ENCODE measurements around the gene PITPNC1. TPM values are rescaled to one million over a fixed set of nuclear protein-coding genes. Genes with fewer than 3 reads are reported as not detected.
A peak's percentile ranks its signal among the peaks of the same experiment; 100 is the strongest.

Gene PITPNC1
- 142 TPM for polyA plus RNA-seq (2012; ENCODE audit: insufficient read length, low read depth)

DNA sequence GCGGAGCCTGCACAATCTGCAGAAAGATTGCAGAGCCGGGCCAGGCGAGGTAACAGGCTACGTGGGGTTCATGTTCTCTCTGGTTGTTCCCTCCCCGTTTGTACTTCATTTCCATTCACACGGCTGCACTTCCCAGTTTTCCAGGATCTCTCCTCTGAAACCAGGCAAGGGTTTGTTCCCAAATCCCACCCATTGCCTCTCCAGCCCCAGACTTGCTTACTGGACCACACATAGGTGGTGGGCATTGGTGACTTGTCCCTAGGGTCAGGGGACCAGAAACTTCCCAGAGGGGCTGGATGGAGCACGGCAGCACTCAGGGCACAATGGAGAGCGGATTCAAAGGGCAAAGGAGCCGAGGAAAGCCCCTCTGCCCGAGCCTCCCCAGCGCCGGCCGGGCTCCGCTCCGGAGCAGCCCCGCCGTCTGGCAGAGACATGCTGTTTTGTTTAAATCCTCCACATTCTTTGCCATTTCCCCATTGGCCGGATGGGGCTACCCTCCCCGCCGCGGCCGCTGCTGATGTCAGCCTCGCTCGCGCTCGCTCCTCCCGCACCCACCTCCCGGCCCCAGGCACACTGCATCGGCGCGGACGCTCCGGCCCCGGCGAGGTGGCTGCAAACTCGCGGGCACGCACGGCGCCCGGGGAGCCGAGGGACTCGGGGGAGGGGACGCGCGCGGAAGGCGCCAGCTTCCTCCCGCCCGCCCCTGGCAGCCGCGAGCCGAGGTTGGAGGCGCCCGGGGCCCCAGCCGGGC, at the start of gene PITPNC1:
Gene PITPNC1, plus strand, starts transcription at position 545 of the 751 bp plus-strand sequence.
- peak; percentile 72 for TF ChIP-seq POLR2AphosphoS5 (IDR thresholded peaks at IDR 0.05; ENCODE audit: low read depth, low read length)
- no peak for TF ChIP-seq REST (IDR thresholded peaks at IDR 0.05; ENCODE audit: insufficient read depth in 1 of 2, low read depth in 2 of 2, low read length in 2 of 2)
- TF ChIP-seq FOXP2 (optimal IDR thresholded peaks at IDR 0.05; ENCODE audit: borderline replicate concordance, extremely low read depth, extremely low read length, insufficient read depth): peak; percentile 72
- peak; percentile 74; the same call in 1 of the 2 replicates for TF ChIP-seq TAF1 (IDR thresholded peaks at IDR 0.05; ENCODE audit: borderline replicate concordance, insufficient read depth, low read length)
- TF ChIP-seq SIN3A (IDR thresholded peaks at IDR 0.05; ENCODE audit: borderline replicate concordance, insufficient read depth, low read length): peak; percentile 66; the same call in 1 of the 2 replicates

DNA sequence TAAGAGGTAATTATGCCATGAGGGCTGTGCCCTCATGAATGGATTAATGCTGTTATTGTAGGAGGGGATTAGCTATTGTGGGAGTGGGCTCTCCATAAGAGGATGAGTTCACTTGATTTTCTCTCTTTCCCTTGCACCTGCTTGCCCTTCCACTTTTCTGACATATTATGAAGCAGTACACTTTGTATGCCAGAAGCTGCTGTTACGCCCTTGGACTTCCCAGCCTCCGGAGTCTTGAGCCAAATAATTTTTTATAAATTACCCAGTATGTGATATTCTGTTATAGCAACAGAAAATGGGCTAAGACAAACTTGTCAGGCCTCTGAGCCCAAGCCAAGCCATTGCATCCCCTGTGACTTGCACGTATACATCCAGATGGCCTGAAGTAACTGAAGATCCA, 49.1 kb upstream of the PITPNC1 start:
- TF ChIP-seq SIN3A (IDR thresholded peaks at IDR 0.05; ENCODE audit: borderline replicate concordance, insufficient read depth, low read length) (no peak), FOXP2 (optimal IDR thresholded peaks at IDR 0.05; ENCODE audit: borderline replicate concordance, extremely low read depth, extremely low read length, insufficient read depth) (no peak), REST (IDR thresholded peaks at IDR 0.05; ENCODE audit: insufficient read depth in 1 of 2, low read depth in 2 of 2, low read length in 2 of 2) (no peak), TAF1 (IDR thresholded peaks at IDR 0.05; ENCODE audit: borderline replicate concordance, insufficient read depth, low read length) (no peak), POLR2AphosphoS5 (IDR thresholded peaks at IDR 0.05; ENCODE audit: low read depth, low read length) (no peak)

- TF ChIP-seq TAF1 (IDR thresholded peaks at IDR 0.05; ENCODE audit: borderline replicate concordance, insufficient read depth, low read length) (no peak), POLR2AphosphoS5 (IDR thresholded peaks at IDR 0.05; ENCODE audit: low read depth, low read length) (no peak), FOXP2 (optimal IDR thresholded peaks at IDR 0.05; ENCODE audit: borderline replicate concordance, extremely low read depth, extremely low read length, insufficient read depth) (no peak), SIN3A (IDR thresholded peaks at IDR 0.05; ENCODE audit: borderline replicate concordance, insufficient read depth, low read length) (no peak), REST (IDR thresholded peaks at IDR 0.05; ENCODE audit: insufficient read depth in 1 of 2, low read depth in 2 of 2, low read length in 2 of 2) (no peak)
Observed at GRCh38 chr17:67335245-67335835, 41.7 kb upstream of the PITPNC1 start.

DNA sequence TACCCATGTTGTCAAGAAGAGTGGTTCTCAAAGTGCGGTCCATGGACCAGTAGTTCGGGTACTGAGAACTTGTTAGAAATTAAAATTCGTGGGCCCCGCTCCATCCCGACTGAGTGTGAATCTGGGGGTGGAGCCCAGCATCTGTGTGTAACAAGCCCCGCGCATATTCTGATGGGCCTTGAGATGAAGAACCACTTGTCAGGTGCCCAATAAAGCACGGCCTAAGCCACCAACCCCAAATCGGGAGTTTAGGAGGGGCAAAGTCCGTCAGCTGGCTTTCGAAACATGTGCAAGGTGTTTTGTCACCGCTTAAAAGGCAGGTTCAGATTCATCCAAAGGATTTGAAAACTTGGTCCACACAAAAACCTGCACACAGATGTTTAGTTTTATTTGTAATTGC, 40.2 kb upstream of the PITPNC1 start:
- TF ChIP-seq POLR2AphosphoS5 (IDR thresholded peaks at IDR 0.05; ENCODE audit: low read depth, low read length) (0 out of 2 replicates have a peak, but pooled peaks have one; percentile 18), REST (IDR thresholded peaks at IDR 0.05; ENCODE audit: insufficient read depth in 1 of 2, low read depth in 2 of 2, low read length in 2 of 2) (no peak), FOXP2 (optimal IDR thresholded peaks at IDR 0.05; ENCODE audit: borderline replicate concordance, extremely low read depth, extremely low read length, insufficient read depth) (no peak), TAF1 (IDR thresholded peaks at IDR 0.05; ENCODE audit: borderline replicate concordance, insufficient read depth, low read length) (no peak), SIN3A (IDR thresholded peaks at IDR 0.05; ENCODE audit: borderline replicate concordance, insufficient read depth, low read length) (no peak)

All from PFSK-1 (cell line).